Right lobe of liver (tissue), 4 donors: ENCODE measurements around the gene CRIP3.

Source experiments
- CTCF ChIP-seq, 4 donors: fragments of 200-600 bp in 3 of 4; fragments of 450-650 bp in 1 of 4; IDR thresholded peaks; one replicate each; pipeline versions ENCODE4 v1.5.1 to v1.8.0; 2016 to 2022; ENCODE audit warnings: antibody characterized with exemption in 4 of 4, mild to moderate bottlenecking in 2 of 4
- POLR2A ChIP-seq: fragments of 450-650 bp; IDR thresholded peaks from one replicate; pipeline ENCODE4 v1.6.1; 2017; ENCODE audit warnings: antibody characterized with exemption, mild to moderate bottlenecking
- donor health status: DM: no; HTN: no; CAD: no.
- donor health status: DM: no; HTN: no; CAD: no.
- donor health status: DM: no; HTN: yes; CAD: no.

DNA sequence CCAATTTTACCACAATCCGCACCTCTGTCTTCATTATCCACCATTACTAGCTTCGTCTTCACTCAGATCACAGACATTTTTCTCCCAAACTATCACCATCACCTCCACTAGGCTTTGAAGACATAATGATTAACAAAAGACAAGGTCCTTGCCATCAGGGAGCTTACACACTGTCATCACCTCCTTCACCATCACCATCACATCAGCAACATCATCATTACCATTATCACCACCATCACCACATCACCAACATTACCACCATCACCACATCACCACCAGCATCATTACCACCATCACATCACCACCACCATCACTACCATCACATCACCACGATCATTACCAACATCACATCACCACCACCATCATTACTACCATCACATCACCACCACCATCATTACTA, 14.9 kb downstream of the CRIP3 start:
- TF ChIP-seq CTCF (IDR thresholded peaks at IDR 0.05) (no peak), POLR2A (no peak)
